ENCODE data around the gene GNB1. TPM values are rescaled to one million over a fixed set of nuclear protein-coding genes. Genes with fewer than 3 reads are reported as not detected.

The GNB1 gene
- total and polyA plus RNA-seq, 9 of the 15 experiments (the other 6 are each of a cell fraction or from before 2014, with no cell fraction given): 34.3 to 388 (median 114) TPM

DNA sequence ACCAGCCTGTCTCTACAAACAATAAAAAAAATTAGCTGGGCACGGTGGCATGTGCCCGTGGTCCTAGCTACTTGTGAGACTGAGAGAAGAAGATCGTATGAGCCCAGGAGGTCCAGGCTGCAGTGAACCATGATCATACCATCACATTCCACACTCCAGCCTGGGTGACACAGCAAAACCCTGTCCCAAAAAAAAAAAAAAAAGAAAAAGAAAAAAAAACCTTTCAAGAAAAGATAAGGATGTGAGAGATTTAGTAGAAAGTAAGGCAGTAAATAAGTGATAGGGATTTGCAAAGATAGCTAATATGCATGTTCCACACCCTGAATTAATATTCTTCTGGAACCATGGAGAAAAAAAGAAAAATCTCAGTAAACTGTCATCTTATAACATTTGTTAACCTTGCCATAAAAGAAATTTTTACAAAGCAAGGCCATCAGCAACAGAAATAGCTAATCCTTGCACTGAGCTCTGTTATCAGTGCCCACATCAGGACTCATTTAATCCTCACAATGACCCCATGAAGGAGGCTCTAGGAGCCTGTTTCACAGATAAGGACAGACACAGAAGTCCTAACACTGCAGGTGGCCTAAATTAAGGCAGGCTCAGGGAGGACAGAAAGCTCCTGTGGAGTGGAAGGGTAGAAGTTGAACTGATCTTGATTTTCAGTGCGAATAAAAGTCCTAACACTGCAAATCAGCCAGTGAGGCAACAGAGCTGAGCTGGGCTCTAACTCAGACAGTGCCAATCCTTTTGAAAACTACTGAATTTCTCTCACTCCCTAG is 7.6 kb downstream of the GNB1 start (continued):
- TF ChIP-seq MYC (IDR thresholded peaks at IDR 0.05; ENCODE audit: low read depth, low read length) (no peak), MYC (CRISPR knock-in tag; IDR thresholded peaks at IDR 0.05; ENCODE audit: borderline replicate concordance, low read depth) (no peak), E2F3 (CRISPR knock-in tag; IDR thresholded peaks at IDR 0.05) (no peak), FOXJ2 (tag; IDR thresholded peaks at IDR 0.05) (peak; percentile 71; the same call in 1 of the 2 replicates), ZNF134 (CRISPR knock-in tag; conservative IDR thresholded peaks at IDR 0.05) (no peak), ZNF263 (CRISPR knock-in tag; IDR thresholded peaks at IDR 0.05; ENCODE audit: borderline replicate concordance) (no peak), ZFX (CRISPR knock-in tag; IDR thresholded peaks at IDR 0.05) (peak; percentile 6; the same call in 1 of the 2 replicates), HDGF (IDR thresholded peaks at IDR 0.05) (no peak), PHF21A (IDR thresholded peaks at IDR 0.05; ENCODE audit: borderline replicate concordance, low read depth) (0 out of 2 replicates have a peak, but pooled peaks have one; percentile 46), RBM39 (optimal IDR thresholded peaks at IDR 0.05; ENCODE audit: low read depth, low read length) (no peak), ZNF124 (CRISPR knock-in tag; IDR thresholded peaks at IDR 0.05) (no peak), BDP1 (IDR thresholded peaks at IDR 0.05; ENCODE audit: insufficient read depth, insufficient read length) (no peak), PHB2 (IDR thresholded peaks at IDR 0.05; ENCODE audit: low read depth) (peak; percentile 47; the same call in 1 of the 2 replicates), TGIF2 (CRISPR knock-in tag; IDR thresholded peaks at IDR 0.05) (no peak), NFATC3 (IDR thresholded peaks at IDR 0.05) (no peak), ZNF589 (CRISPR knock-in tag; IDR thresholded peaks at IDR 0.05; ENCODE audit: low read depth) (no peak), PCBP1 (IDR thresholded peaks at IDR 0.05; ENCODE audit: low read depth, low read length, poor library complexity, severe bottlenecking) (no peak), SMARCB1 (IDR thresholded peaks at IDR 0.05; ENCODE audit: insufficient read length, low read depth) (peak; percentile 54), SOX6 (IDR thresholded peaks at IDR 0.05) (peak; percentile 93), ZC3H4 (CRISPR knock-in tag; IDR thresholded peaks at IDR 0.05; ENCODE audit: borderline replicate concordance) (no peak), LCOR (CRISPR knock-in tag; IDR thresholded peaks at IDR 0.05) (no peak), TAF1 (IDR thresholded peaks at IDR 0.05; ENCODE audit: control insufficient read depth, extremely low read depth, insufficient read depth, low read length, severe bottlenecking) (no peak), CBX2 (IDR thresholded peaks at IDR 0.05; ENCODE audit: insufficient read depth, low read length, poor library complexity, severe bottlenecking) (no peak)
- TF ChIP-seq, protein P1, sequence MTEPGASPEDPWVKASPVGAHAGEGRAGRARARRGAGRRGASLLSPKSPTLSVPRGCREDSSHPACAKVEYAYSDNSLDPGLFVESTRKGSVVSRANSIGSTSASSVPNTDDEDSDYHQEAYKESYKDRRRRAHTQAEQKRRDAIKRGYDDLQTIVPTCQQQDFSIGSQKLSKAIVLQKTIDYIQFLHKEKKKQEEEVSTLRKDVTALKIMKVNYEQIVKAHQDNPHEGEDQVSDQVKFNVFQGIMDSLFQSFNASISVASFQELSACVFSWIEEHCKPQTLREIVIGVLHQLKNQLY (CRISPR knock-in tag; conservative IDR thresholded peaks at IDR 0.05): no peak
- TF ChIP-seq, protein P2, sequence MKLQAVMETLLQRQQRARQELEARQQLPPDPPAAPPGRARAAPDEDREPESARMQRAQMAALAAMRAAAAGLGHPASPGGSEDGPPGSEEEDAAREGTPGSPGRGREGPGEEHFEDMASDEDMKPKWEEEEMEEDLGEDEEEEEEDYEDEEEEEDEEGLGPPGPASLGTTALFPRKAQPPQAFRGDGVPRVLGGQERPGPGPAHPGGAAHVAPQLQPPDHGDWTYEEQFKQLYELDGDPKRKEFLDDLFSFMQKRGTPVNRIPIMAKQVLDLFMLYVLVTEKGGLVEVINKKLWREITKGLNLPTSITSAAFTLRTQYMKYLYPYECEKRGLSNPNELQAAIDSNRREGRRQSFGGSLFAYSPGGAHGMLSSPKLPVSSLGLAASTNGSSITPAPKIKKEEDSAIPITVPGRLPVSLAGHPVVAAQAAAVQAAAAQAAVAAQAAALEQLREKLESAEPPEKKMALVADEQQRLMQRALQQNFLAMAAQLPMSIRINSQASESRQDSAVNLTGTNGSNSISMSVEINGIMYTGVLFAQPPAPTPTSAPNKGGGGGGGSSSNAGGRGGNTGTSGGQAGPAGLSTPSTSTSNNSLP (IDR thresholded peaks at IDR 0.05; ENCODE audit: borderline replicate concordance, low read depth, low read length): no peak
- TF ChIP-seq, protein P3, sequence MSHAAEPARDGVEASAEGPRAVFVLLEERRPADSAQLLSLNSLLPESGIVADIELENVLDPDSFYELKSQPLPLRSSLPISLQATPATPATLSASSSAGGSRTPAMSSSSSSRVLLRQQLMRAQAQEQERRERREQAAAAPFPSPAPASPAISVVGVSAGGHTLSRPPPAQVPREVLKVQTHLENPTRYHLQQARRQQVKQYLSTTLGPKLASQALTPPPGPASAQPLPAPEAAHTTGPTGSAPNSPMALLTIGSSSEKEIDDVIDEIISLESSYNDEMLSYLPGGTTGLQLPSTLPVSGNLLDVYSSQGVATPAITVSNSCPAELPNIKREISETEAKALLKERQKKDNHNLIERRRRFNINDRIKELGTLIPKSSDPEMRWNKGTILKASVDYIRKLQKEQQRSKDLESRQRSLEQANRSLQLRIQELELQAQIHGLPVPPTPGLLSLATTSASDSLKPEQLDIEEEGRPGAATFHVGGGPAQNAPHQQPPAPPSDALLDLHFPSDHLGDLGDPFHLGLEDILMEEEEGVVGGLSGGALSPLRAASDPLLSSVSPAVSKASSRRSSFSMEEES (CRISPR knock-in tag; IDR thresholded peaks at IDR 0.05): no peak
